Fibroblast of skin of left biceps (primary cell): ENCODE measurements around the gene CCDC85C.

Experiments used
- DNase-seq, 2 experiments: peaks; one replicate each; pipeline ENCODE4 v3.0.0-alpha.2; 2013; ENCODE audit warnings: low read depth in 2 of 2

The CCDC85C gene

GRCh38 chr14:99630202-99630601, 26.2 kb upstream of the CCDC85C start:
- no peak for DNase-seq

- no peak for DNase-seq
Observed at GRCh38 chr14:99628887-99629618, 25.0 kb upstream of the CCDC85C start.

GRCh38 chr14:99627510-99628381, 23.7 kb upstream of the CCDC85C start:
- no peak for DNase-seq

DNA sequence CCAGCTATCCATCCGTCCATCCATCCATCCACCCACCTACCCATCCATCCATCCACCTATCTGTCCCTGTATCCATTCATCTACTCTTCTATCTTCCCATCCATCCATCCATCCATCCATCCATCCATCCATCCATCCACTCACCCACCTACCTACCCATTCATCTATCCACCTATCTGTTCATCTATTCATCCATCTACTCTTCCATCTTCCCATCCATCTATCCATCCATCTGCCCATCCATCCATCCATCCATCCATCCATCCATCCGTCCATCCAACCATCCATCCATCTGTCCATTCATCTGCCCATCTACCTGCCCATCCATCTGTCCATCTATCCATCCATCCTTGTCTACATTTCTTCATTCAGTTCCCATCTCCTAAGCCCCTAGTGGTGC, 23.1 kb upstream of the CCDC85C start:
- DNase-seq = no peak

- DNase-seq = no peak
Observed at GRCh38 chr14:99626041-99626648, 22.1 kb upstream of the CCDC85C start.

DNA sequence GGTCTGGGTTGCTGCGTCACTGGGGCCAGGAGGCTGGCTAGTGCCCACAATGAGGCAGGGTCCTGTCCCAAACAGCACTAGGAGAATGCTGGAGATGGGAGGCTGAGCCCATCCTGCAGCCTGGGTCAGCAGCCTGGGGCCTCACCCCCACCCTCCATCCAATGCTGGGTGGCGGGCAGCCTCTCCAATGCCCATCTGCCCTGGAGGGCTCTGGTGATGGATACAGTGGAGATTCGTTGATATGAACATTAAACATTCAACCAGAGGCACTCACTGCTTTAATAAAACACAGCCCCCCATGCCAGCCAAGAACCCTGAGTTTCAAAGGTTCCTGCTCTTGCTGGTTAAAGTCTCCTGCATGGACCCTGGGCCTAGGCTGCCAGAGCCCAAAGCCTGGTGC, 21.5 kb upstream of the CCDC85C start:
- DNase-seq = no peak

DNA sequence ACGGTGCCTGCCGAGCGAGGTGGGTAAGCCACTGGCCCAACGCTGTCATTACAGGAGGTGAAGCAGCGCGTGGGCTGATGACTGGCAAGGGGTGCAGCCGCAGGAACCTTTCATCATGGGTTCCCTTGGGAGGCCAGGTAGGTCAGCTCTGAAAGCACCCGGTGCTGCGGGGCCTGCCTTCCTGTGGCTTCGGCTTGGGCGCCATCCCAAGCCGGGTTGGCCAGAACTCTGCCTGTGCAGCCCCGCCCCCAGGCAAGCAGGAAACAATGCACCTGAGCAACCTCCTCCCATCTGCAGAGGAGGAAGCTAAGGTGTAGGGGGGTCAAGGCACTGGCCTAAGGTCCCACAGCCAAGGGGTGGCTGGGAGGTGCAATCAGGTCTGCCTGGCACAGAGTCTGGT, 21.0 kb upstream of the CCDC85C start:
- DNase-seq = no peak

DNA sequence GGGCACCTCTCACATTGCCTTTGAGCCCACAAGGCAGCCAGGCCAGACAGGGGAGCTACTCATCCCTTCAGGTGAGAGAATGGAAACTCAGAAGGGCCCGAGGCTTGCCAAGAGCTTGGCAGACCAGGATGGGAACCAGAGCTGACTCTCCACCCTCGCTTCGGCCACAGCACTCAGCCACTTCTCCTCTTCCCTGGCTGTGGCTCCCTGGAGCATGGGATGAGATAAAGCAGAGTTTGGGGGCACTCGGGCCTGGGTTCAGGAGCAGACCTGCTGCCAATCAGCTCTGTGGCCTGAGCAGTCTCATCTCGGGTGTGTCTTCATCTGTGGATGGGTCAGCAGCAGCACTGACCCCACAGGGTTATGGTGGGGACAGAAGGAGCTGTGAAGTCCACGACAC, 20.0 kb upstream of the CCDC85C start:
- DNase-seq = no peak

GRCh38 chr14:99621948-99622347, 17.9 kb upstream of the CCDC85C start:
- no peak for DNase-seq

DNA sequence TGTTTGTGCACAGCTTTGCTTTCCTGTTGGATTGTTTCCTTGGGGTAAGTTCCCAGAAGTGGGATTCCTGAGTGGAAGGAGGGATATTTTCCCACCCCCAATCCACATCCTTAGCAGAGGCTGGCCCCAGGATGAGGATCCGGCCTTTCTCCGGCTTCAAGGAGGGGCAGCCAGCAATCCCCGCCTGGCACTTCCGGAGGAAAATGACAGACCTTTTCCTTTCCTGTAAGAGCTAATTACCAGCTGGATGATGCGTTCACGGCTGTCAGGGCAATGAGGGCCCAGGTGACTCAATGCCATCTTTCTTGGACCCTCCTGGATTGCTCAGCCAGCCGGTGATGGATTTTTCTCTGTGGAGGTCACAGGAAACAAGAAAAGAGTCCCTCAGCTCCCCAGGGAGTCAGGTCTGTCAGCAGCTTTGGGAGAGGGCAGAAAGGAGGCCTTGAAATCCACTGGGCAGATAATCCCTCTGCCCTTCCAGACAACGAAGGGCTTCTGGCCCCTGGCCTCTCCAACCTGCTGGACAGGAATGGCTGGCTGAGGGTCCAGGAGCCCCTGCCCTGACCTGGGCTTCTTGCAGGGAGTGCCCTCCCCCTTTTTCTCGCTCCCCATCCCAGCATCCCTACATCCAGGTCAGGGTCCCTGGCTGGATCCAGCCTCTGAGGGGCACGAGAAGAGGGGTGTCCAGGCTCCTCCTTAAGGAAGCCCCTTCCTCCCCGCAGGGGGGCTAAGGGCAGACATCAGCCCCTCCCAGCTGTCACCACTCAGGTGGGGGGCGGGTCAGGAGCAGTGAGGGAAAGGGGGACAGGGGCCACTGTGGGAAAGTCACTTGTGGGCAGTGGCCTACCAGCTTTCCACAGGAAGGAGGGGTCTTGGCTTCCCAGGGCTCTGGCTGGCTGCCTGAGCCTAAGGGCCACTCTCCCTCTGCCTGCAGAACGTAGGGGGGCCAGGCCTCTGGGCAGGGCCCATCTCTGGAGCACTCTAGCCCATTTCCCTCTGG, 16.1 kb upstream of the CCDC85C start:
- no peak for DNase-seq

- DNase-seq = no peak
Observed at GRCh38 chr14:99616832-99617800, 13.1 kb upstream of the CCDC85C start.

- DNase-seq = no peak
Observed at GRCh38 chr14:99615497-99616157, 11.6 kb upstream of the CCDC85C start.

DNA sequence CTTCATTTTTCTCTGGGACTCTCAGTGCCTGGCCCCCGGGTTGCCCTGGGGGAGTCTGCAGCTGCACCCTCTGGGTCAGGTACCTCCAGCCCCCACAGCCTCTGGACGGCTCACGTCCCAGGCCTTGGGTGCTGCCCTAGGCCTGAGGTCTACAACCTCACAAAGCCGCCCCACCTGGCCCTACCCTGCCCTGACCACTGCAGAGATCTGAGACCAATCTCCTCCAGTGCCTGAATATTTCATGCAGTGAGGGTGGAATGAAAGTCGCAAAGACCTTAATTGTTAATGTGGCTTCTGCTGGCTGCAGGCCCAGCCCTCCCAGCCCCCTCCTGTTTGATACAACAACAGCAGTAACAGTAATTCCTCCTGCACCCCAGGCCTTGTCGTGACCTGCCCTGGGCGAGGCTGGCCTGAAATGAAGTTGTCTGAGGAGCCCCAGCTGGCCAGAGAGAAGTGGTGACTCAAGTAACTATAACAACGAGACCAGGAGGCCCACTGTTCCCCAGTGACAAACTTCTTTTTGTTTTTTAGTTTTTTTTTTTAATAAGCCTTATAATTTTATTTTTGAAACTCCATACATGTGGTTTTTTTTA, 8.8 kb upstream of the CCDC85C start:
- DNase-seq = no peak

GRCh38 chr14:99612071-99612737, 8.2 kb upstream of the CCDC85C start:
- no peak for DNase-seq

GRCh38 chr14:99611646-99612045, 7.6 kb upstream of the CCDC85C start:
- DNase-seq = no peak

GRCh38 chr14:99609245-99610170, 5.5 kb upstream of the CCDC85C start:
- no peak for DNase-seq

DNA sequence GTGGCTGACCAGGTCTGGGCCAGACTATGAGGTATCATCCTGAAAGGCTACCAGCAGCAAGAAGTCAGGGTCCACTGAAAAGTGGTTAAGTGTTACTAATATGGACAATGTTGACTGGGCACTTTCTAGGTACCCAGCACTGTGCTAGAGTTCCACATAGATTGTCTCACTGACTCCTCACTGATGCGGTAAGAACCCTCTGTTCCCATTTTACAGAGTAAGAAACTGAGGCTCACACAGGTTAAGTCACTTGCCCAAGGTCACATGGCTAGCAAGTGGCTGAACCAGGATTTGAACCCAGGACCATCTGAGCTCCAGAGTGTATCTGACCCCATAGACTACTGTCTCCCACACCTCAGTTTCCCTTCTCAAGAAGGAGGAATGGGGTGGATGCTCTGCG, 4.6 kb upstream of the CCDC85C start:
- DNase-seq = no peak

DNA sequence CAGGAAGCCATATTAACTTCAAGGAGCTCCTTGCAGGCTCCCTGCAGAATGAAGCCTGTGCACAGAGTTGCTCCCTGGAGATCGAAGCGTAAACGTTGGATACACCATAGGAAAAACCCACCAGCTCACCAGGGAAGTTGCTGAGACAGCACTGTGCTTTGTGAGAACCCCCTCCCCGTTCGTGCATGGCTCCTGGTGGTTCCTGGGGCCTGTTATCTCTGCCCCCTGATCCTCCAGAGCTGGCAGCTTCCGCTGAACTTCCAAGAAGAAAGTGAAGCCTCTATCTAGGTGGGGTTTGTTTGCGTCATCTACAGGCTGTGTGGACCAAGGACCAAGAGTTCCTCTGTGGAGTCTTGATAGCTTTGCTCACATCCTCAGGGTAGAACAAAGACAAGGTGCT, 2.4 kb upstream of the CCDC85C start:
- no peak for DNase-seq
